GM21360 (cell line): ENCODE data around the gene NPM3.
"Not testable (repeated sequence)": the region's sequence is repeated elsewhere in the genome, so short reads cannot be mapped to it uniquely, and the experiment has no call there.

Experiments
- ATAC-seq: cut with Tn5 transposase; IDR thresholded peaks from one replicate; pipeline ENCODE4 v1.9.1; 2021; ENCODE audit warnings: mild to moderate bottlenecking, moderate library complexity; ENCODE audit not compliant: unreplicated experiment

The NPM3 gene

DNA sequence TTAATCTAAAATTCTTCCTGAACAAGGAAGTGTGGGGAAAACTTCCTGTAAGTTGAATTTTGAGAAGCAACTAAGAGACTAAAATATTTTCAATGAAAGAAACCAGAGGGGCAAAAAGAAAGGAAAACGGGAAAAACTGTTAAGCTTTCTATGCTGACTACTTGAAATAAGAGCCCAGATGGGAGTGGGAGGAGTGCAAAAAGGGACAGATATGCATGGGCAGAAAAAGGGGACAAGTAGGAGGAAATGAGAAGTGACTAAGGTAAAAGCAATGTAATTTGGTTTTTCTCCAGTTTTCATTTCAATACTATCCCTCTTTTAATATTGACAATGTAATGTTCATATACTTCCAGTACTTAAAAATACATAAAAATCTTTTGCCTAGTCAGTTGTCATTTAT lies 23.9 kb upstream of the NPM3 start:
- no peak for ATAC-seq

DNA sequence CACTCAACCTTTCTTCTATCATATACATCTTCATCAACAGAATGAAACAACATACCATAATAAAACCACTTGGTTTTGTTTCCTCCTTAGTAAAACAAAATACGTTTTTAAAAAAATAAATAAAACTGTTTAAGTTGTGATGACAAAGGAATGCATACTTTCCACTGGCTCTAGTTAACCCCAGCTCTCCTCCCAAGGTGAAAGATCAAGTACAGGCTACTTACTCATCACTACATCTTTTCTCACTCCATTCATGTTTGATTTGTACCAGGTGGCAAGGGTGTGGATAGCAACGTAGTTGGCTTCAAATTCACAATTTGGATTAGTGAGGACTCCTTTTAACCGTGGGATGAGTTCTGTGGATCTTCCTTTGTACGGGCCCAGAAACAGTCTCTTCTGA lies 20.3 kb upstream of the NPM3 start:
- ATAC-seq: no peak

DNA sequence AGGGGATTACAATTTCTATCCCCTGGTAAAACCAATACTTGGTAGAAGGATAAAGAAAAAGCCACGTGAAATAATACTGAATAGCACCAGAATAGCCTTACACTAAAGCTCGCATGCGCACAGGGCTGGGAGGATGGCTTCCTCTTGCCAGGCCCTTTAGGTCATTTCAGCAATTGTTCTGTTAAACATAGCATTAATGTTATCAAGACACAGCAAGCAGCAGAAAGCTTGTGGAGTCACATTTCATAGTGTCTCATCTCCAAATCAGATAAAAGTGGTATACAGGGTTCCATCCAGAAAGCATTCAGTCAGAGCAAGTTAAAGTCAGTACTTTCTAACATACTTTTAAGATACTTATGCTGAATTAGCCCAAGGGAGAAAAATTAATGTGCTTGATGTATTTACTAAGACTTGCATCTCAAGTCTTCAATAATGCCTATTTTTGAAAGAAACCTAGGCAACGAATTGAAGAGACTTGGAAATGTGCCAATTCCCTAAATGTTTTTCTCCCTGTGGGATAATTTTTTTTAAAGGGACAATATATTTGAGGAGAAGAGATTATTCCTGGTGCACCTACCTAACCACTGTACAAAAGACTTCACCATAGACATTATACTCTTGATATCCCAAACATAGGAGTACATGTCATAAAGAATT lies 14.3 kb upstream of the NPM3 start:
- ATAC-seq: no peak

DNA sequence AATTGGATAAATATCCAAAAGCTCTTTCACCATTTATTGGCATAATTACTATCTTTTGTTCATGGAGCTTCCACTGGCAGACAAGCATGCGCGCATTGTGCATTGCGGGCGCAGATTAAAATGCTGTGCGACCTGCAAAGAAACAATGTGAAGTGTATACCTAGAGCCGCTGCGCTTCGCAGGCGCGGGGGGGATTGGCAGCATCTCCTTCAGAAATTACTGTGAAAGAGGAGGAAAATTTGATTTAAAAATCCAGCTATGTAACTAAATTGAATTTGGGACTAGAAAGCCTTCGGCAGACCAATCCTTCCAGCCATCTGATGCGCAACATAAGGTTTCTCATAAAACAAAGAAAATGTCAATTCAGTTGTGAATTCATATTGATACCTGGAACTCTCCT lies 10.3 kb upstream of the NPM3 start:
- ATAC-seq: no peak

DNA sequence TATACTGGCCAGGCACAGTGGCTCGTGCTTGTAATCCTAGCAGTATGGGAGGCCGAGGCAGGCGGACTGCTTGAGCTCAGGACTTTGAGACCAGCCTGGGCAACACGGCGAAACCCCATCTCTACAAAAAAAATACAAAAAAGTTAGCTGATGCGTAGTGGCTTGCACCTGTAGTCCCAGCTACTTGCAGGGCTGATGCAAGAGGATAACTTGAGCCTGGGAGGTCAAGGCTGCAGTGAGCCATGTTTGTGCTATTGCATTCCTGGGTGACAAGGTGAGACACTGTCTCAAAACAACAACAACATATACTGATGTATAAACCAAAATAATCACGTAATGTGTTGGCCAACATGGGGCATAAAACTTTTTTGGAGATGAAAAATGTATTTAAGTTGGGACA lies 6.4 kb upstream of the NPM3 start:
- no peak for ATAC-seq

DNA sequence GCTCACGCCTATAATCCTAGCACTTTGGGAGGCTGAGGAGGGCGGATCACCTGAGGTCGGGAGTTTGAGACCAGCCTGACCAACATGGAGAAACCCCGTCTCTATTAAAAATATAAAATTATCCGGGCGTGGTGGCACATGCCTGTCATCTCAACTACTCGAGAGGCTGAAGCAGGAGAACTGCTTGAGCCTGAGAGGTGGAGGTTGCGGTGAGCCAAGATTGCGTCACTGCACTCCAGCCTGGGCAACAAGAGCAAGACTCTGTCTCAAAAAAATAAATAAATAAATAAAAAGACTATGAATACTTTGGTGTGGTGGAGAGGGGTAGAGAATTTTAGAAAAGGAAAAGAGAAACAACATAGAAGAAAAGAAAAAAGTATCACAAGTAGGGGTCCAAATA lies 6.0 kb upstream of the NPM3 start:
- not testable (repeated sequence) for ATAC-seq

DNA sequence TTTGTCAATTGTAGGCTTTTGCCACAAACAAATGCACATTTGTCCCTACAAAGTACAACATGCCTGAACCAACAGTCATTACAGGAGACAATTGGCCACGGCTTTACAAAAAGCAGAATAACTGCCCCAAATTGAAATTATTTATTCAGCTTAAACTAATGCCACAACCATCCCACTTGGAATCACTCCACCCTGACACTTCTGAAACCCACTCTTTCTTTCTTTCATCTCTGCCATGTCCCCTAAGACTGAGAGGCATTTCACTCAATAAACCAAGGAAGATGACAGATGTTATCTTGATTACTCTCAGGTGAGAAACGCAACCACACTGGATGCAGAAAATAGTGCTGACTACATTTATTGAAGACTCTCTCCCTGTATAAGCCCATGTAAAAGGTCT lies 2.6 kb upstream of the NPM3 start:
- ATAC-seq: no peak

DNA sequence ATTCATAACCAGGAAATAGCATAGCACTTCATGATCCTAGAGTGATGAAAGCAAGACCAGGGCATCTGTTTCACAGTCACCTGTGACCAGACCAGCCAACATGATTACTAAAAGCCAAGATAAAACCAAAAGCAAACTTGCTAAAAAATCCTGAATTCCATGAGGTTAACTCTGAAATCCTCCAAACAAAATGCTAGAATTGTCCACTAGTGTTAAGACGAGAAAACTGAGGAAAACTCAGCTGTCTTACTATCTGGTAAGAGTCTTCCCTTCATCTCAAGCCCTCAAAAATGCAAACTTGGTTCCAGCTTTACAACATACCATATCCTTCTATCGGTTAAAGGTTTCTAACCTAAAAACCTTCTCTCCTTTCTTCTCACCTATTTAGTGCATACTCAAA lies 1.3 kb upstream of the NPM3 start:
- no peak for ATAC-seq

DNA sequence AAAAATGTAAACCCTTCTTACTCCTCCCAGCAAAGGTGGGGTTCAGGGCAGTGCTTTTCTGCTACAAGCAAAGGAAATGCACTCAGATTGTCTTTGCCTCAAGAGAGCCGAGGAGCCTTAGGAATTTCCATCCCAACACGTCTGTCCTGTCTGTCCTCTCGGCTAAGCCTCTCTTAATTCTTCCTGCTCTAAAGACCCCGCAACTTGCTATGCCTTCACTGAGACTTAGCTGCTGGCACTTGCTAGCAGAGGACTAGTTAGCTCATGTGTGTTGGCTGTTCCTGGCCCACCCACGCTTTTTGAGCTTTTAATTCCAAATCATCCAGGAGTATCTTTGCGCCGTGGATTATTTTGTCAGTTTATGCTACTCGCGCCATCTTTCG lies 481 bp upstream of the NPM3 start:
- ATAC-seq: no peak

DNA sequence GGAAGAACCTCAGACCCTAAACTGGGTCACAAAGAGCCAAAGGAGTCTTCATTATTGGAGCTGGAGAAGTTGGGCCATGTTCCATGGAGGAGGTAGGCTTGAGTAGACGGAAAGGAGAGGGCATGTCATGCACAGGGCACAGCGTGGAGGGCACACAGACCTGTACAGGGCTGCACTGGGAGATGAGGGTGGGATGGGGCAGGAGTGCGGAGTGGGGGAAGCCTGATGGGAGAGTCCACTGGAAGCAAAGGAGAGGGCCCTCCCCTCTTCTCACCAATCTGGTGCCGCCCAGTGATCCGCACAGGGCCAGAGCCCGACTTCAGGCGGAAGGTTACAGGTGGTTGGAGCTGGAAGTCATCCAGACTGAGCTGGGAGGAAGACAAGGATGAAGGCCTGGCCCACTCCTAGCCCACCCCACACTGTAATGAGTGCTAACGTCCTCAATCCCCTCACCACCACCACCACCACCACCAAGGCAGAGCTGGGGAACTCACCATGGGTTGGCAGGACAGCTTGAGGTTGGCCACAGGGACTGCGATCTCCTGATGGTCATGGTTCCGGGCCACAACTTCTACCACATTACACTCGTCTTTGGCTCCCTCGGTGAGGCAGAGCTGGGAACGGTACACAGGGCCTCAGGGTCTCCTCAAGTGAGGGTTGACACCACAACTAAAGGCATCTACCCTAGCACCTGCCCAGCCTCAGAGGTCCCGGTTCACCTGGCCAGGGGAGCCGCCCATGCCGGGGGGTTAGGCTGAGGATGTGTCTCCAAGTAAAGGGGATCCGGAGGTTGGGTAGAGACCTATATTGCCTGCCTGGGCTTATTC lies 1.0 kb downstream of the NPM3 start:
- ATAC-seq: no peak

DNA sequence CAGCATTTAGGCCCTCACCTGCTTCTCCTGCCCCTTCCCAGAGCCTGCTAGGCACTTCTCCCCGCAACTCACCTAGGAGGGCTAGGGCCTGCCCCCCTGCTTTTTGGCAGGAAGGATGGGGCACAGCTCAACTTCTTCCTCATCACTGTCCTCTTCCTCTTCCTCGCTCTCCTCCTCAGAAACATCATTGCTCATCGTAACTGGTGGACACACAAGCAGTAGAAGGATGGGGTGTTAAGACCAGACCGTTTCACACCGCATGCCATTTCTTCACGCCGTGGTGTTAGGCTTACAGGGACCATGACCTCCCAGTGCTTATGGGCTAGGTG lies 1.6 kb downstream of the NPM3 start:
- no peak for ATAC-seq

DNA sequence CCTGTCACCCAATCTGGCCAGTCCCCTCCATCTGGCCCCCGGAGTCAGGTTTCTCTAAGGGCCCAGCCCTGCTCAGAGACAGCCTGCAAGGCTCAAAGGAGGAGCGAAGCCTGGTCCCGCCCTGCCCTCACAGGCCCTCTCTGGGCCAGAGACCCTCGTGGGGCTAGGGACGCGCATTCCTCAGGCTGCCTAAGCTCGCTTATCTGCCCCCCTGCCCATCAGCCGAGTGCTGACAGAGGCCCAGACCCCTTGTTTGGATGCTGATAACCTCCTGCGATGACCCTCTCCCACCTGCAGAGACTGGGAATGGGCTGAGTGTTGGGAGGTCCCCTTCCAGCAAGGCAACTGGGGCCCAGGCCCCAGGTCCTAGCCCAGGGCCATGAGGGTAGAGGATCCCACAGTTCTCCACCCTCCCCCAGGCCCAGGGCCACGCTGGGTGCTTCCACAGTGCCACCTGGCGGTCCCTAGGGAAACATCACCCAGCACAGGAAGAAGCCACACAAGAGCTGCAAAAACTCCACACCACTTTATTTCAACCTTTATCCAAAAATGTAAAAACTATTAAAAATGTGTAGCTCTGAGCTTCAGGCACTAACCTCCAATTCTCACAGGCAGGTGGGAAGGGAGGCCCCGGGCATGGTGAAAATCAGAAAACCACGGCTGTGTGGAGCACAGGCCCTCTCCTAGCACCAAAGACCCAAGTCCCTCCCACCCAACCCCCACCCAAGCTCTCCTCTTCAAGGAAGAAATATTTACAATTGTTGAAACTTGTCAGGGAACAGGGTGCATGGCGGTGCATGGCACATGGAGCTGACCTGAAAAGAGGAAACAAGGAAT lies 2.2 kb downstream of the NPM3 start:
- ATAC-seq: no peak

DNA sequence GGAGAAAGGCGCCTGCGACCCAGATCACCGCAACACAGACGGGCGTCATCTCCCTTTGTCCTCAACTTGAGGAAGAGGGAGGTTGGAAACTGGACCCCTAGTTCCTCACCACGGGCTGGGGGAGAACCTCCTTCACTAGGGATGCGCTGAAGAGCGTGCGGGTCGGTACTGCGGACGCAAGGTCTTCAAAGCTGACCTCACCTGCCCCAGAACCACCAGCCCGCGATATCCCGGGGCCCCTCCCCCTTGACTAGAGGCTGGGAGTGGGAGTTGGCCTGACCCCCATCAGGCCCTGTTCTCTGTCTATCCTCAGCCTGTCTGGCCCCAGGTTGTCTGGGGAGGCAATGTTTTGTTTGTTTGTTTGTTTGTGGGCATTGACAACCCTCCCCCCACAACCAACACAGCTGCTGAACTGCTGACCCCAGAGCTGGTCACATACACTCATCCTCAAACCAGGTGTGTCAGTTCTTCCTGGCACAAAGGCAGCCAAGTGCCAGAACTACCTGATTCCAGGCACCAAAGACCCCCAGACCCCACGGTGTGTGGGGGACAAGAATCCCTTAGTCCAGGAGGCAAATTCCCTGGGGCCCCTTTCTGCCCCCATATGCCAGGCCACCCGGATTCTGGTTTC lies 2.9 kb downstream of the NPM3 start:
- ATAC-seq: no peak

DNA sequence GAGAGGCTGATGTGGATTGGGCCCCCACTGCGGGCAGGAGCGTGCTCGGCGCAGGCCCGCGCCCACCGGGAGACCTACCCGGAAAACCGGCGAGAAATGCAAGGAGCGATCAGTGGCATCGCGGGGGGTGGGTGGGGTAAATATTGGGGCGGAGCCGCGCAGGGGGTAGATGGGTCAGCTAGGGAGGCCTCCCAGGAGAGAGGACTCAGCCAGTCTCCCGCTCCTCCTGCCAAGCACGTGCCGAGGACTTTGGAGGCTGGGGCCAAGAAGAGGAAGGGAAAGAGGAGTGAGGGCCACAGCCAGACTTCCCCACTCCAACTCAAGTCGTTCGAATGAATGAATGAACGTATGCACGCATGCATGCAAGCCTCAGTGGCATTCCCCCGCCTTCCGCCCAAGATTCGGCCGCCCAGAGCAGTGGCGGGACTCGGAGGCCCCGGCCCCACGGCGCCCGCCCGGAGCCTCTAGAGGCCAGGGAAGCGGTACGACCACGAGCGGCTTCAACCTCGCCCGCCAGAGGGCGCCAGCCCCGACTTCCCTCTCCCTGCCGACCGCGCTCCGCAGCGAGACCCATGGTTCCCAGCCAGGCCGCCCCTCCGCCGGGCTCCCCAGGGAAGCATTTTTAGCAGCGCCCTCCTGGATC lies 3.6 kb downstream of the NPM3 start:
- no peak for ATAC-seq

DNA sequence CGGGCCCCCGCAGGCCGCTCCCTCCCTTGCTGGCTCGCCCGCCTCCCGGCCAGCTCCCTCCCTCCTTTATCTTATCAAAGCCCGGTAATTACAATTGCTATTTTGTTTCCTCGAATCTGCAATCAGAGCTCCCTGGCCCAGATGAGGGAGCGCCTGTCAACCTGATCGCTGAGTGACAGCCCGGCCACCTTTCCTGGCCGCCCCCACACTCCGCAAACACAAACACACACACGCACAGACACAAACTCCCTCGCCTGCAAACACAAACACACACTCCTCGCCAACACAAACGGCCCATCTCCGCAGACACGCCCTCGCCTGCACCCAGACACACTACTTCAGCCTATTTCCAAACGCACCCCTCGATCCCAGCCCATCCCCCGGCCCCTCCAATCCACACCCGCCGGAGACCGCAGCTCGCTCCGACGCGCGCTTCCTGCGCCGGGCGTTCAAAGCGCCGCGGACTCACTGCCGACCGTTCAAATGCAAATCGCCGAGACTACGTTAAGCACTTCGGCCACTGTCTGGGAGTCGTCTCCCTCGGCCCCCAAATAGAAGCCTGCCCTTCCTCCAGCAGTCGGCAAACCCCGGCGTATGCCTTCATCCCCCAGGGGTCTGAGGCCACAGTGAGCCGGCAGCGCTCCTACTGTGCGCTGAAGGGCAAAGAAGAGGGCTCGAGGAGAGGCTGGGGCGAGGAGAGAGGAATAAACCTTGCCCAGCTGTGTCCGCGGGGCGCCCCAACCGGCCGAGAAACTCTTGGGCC lies 4.3 kb downstream of the NPM3 start:
- ATAC-seq: no peak

DNA sequence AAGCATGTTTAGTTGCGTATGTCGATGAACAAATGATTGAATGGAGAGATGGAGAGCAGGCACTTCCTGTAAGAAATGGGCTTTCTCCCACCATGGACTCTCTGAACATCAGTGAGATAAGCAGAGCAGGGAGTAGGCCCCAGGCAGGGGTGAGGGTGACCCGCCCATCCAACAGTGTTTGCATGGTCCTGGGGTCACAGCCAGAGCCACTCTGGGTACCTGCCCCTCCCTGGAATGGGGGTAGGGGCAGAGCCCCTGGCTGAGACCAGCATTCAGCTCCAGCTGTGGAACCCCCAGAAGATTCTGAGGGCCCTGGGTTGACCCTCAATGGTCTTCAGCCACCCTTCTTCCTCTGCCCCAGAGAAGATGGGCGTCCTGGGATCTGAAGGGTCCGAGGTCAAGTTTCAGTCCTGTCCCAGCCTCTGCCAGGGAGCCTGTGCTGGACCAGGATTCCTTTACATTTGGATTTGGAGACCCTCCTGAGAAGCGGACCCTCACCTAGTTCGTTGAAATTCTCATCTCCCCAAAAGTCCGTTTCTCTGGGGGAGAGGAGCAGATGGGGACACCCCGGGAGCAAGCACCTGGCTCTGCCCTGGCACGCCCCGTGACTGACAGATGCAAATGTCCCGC lies 5.0 kb downstream of the NPM3 start:
- no peak for ATAC-seq

DNA sequence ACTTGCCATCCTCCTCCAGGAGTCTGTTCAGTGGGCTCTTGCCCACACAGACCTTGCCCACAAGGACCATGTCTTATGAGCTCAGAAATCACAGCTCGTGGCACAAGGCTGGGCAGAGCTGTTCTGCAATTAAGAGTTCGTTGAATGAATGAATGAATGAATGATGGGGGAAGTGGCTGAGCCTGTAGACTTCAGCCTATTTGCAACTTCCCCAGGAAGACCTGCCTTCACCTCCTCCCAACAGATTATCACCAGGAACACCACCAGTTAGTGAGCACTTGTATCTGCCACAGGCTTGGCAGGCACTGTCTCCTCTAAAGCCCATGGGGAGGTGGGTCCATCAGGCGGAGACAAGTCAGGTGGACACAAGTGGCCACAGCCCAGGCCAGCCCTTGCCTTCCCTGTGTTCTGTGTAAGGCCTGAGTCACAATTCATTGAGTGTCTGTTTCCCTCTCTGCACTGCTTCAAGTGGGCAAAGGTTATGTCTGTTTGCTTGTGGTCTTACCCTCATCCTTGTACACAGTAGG lies 5.6 kb downstream of the NPM3 start:
- ATAC-seq: no peak

DNA sequence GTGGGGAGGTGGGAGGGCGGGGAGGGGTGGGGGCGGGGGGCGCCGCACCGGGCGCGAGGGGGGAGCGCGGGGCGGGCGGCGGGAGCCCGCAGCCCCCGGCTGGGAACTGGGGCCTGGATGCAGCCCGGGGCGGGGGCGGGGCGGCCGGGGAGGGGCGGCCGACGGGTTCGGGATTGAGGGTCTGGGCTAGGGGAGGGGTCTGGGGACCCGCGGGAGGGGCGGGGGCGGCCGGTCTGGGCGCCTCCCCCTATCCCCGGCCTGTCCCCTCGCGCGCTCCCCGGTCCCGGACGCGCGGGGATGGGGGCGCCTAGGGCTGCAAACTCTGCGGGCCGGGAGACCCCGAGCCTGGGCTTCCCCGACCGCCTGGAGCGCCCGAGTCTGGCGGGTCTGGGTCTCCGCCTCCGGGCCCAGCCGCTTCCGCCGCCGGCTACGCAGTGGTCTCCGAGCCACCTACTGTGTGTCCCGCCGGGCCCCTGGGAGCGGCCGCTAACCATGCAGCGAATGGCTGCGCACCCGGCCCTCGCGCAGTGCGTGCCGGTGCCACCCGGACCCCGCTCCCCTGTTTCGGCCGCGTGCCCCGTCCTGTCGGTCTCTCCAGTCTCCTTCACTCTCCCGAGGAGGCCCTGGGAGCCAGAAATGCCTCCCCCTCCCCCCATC lies 7.0 kb downstream of the NPM3 start:
- no peak for ATAC-seq
